Measurements from ENCODE around the gene MAP1B.

The MAP1B gene

DNA sequence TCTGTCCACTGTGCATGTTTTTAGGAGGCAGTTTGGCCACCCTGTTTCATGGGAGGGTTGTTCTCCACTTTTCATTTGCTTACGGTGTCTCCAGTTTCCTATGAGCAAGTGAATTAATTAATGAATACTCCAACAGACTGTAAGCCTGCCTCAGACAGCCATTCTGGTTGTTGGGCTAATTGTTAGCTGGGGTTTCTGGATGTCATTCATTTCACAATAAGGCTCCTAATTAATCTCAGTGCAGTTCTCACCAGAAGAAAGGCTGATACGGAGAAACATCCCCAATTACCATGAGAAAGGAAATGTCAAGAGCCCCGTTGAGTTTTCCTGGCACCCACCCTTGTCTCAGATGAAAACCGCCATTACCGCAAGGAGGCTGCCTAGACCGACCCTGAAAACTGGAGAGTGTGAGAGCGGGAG is 75.8 kb downstream of the MAP1B start:
- H3K9me3 ChIP-seq = no peaks in the 10 kb centered on the region
- H3K27me3 ChIP-seq (ENCODE audit: low read depth) = no peaks in the 10 kb centered on the region
- in situ Hi-C loops (cut with MboI; ENCODE audit: low sequenced_read_pairs) = no loop called here
- H3K36me3 ChIP-seq (replicated peaks) = peaks cover 46% of the 10 kb centered on the region
- peak; percentile 55 to 64 for DNase-seq (ENCODE audit: low spot score in 2 of 2)
- peaks cover 36% of the 10 kb centered on the region for H3K4me1 ChIP-seq
- H3K4me3 ChIP-seq = no peak overlapping the region

DNA sequence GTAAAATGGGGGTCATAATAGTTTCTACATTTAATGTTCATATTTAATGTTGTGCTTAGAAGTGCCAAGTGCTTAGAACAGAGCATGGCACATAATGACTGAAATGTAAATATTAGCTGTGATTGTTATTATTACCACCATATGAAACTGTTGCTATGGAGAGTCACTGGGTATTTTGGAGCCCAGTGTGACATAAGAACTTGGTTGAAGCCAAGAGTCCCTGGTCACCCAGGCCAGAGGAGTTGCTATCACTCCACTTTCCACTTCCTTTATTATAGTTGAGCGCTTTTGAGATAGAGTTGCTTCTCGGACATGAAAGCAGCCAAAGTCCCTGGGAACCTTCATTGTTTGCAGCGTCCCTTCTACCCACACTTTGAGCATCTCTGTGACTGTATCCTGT is 77.1 kb downstream of the MAP1B start:
- in situ Hi-C loops (cut with MboI; ENCODE audit: low sequenced_read_pairs) = no loop called here
- DNase-seq (ENCODE audit: low spot score in 2 of 2) = no peak
- H3K36me3 ChIP-seq (replicated peaks) = peaks cover 59% of the 10 kb centered on the region

DNA sequence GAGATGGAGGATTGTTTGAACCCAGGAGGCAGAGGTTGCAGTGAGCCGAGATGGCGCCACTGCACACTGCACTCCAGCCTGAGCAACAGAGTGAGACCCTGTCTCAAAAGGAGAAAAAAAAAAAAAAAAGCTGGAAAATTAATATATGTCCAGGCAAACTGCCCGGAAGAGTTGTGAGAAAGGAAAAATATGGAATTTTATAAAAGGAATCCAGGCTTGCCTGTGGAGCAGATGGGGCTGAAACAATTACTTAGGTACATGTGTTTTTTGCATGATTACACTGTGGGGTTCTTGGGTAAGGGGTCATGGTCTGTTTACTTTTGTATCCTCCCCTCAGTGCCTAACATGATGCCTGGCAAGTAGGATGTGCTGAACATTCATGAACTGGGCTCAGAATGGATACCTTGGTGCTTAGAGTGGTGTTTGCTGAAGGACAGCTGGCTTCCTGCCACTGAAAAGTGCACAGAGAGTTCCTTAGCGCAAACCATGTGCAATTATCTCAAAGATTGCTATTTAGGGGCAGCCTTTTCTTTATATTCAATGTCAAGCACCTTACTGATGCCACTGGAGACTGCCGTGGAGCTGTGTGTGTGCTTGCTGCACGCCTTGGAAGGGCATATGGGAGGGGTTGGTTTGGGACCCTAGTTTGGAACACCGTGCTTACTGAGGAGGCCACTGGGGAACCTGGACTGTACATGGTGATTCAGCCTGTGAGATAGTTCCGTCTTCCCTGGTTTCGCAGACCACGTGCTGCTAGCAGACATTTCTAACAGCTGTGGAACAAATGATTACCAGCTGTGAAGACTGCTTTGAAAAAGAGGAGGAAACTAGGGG is 78.4 kb downstream of the MAP1B start:
- in situ Hi-C loops (cut with MboI; ENCODE audit: low sequenced_read_pairs) = no loop called here
- H3K9me3 ChIP-seq = no peaks in the 10 kb centered on the region

More for the DNA sequence above, 77.1 kb downstream of the MAP1B start:
- Histone ChIP-seq H3K4me3 (no peak overlapping the region), H3K4me1 (peaks cover 25% of the 10 kb centered on the region), H3K27me3 (ENCODE audit: low read depth) (no peaks in the 10 kb centered on the region), H3K9me3 (no peaks in the 10 kb centered on the region)

DNA sequence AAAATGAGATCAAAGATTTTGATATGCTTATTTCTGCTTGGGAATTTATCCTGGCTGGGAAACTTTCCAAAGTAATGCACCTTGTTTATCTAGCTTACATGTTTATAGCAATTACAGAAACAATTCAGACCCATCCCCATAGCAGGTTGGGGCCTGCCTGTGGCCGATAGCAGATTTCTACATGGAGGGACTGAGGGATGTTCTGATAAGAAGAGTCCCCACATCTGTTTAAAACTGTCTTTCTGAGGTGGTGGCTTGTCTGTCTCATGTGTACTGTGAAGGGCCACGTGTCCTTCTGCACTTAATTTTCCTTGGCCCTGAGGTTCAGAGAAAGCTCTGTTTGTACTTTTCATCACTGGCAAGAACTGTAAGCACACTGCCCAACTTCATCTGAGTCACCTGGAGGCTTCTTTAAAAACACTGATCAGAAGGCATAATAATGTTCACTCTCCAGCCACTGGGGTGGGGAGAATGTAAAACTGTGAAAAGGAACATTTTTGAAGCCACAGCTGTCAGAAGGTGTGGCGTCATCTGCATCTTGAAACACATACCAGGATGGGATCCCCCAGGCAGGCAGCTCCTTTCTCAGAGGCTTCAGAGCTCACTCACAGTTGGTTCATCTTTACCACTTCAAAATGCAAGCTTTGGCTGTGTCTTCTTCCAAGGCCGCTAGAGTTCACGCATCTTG is 80.3 kb downstream of the MAP1B start:
- in situ Hi-C loops (cut with MboI; ENCODE audit: low sequenced_read_pairs) = no loop called here
- Histone ChIP-seq H3K27me3 (ENCODE audit: low read depth) (no peaks in the 10 kb centered on the region), H3K4me1 (peaks cover 14% of the 10 kb centered on the region), H3K36me3 (replicated peaks) (peaks cover 83% of the 10 kb centered on the region), H3K4me3 (no peak overlapping the region), H3K9me3 (no peaks in the 10 kb centered on the region)
- DNase-seq (ENCODE audit: low spot score in 2 of 2) = no peak

More for the DNA sequence above, 78.4 kb downstream of the MAP1B start:
- Histone ChIP-seq H3K36me3 (replicated peaks) (peaks cover 70% of the 10 kb centered on the region), H3K4me1 (peaks cover 20% of the 10 kb centered on the region), H3K4me3 (no peak overlapping the region), H3K27me3 (ENCODE audit: low read depth) (no peaks in the 10 kb centered on the region)
- DNase-seq (ENCODE audit: low spot score in 2 of 2) = no peak

DNA sequence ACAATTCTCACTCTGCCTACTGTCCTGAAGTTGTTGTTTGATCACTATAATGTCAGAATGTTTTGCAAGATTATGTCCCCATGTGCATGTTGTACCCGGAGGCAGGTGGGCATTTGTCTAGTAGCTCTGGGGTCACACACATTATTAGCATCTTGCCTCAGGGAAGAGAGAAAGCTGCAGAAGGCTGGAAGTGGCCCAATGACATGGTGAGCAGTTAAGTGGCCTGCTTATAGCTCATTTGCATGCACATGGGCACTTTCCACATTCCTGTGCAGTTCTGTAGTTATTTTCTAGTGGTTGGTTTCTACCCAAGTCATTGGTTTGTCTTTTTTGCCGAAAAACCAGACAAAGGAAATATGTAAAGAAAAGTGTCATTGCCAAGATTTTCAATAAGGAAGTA is 80.9 kb downstream of the MAP1B start:
- Histone ChIP-seq H3K36me3 (replicated peaks) (peaks cover 83% of the 10 kb centered on the region), H3K27me3 (ENCODE audit: low read depth) (no peaks in the 10 kb centered on the region), H3K4me3 (no peak overlapping the region), H3K4me1 (peaks cover 8% of the 10 kb centered on the region), H3K9me3 (no peaks in the 10 kb centered on the region)
- DNase-seq (ENCODE audit: low spot score in 2 of 2) = no peak
- in situ Hi-C loops (cut with MboI; ENCODE audit: low sequenced_read_pairs) = no loop called here

DNA sequence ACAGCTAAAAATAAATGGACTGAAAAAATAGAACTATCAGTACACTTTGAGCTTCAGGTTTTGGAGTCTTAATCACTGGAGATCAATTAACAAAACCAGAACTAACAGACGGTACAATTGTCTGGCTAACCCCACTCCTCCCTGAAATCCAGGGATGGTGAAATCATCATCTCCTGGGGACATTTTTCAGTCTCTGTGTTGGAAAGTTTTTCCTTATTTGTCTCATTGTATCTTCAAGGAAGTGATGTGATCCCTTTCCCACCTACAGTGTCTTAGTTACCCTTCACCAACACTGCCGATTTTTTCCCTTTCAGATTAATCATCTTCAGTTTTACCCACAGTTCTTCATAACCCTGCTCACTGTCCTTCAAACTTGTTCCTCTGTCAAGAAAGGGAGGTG is 81.9 kb downstream of the MAP1B start:
- DNase-seq (ENCODE audit: low spot score in 2 of 2) = no peak
- Histone ChIP-seq H3K4me1 (no peaks in the 10 kb centered on the region), H3K27me3 (ENCODE audit: low read depth) (no peaks in the 10 kb centered on the region), H3K9me3 (no peaks in the 10 kb centered on the region), H3K36me3 (replicated peaks) (peaks cover 81% of the 10 kb centered on the region), H3K4me3 (no peak overlapping the region)
- in situ Hi-C loops (cut with MboI; ENCODE audit: low sequenced_read_pairs) = no loop called here

DNA sequence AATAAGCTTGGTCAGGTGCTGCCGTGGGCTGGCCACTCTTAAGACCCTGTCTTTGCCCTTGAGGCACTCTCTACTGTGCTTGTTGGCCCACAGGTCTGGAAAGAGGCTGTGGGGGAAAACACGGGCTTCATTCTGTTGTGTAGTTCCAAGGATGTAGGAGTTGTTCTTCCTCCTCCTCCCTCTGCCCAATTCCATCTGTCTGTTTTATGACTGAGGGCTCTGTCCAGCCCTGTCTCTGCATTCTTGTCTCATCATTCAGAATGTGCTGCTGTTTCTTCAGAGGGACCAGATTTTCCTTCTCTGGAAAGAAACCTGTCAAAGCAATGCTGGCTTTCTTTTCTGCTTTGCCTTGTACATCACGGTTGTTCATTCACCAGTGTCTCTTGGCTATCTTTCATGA is 84.1 kb downstream of the MAP1B start:
- DNase-seq (ENCODE audit: low spot score in 2 of 2) = no peak
- Histone ChIP-seq H3K27me3 (ENCODE audit: low read depth) (no peaks in the 10 kb centered on the region), H3K4me3 (no peak overlapping the region), H3K9me3 (no peaks in the 10 kb centered on the region), H3K36me3 (replicated peaks) (peaks cover 82% of the 10 kb centered on the region), H3K4me1 (no peaks in the 10 kb centered on the region)
- in situ Hi-C loops (cut with MboI; ENCODE audit: low sequenced_read_pairs) = no loop called here

DNA sequence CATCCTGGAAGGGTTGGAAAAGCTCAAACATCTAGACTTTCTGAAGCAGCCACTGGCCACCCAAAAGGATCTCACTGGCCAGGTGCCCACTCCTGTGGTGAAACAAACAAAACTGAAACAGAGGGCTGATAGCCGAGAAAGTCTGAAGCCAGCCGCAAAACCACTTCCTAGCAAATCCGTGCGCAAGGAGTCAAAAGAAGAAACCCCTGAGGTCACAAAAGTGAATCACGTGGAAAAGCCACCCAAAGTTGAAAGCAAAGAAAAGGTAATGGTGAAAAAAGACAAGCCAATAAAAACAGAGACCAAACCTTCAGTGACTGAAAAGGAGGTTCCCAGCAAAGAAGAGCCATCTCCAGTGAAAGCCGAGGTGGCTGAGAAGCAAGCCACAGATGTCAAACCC is 87.6 kb downstream of the MAP1B start:
- Histone ChIP-seq H3K4me3 (no peak overlapping the region), H3K36me3 (replicated peaks) (peaks cover 83% of the 10 kb centered on the region), H3K27me3 (ENCODE audit: low read depth) (no peaks in the 10 kb centered on the region), H3K4me1 (no peaks in the 10 kb centered on the region), H3K9me3 (no peaks in the 10 kb centered on the region)
- DNase-seq (ENCODE audit: low spot score in 2 of 2) = no peak
- in situ Hi-C loops (cut with MboI; ENCODE audit: low sequenced_read_pairs) = no loop called here

DNA sequence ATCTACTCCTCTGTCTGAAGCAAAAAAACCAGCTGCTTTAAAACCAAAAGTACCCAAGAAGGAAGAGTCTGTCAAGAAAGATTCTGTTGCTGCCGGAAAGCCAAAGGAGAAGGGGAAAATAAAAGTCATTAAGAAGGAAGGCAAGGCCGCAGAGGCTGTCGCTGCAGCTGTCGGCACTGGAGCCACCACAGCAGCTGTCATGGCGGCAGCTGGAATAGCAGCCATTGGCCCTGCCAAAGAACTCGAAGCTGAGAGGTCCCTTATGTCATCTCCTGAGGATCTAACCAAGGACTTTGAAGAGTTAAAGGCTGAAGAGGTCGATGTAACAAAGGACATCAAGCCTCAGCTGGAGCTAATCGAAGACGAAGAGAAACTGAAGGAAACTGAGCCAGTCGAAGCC is 88.3 kb downstream of the MAP1B start:
- Histone ChIP-seq H3K36me3 (replicated peaks) (peaks cover 81% of the 10 kb centered on the region), H3K9me3 (no peaks in the 10 kb centered on the region), H3K4me3 (no peak overlapping the region), H3K4me1 (no peaks in the 10 kb centered on the region; the same call in 1 of the 2 replicates), H3K27me3 (ENCODE audit: low read depth) (no peaks in the 10 kb centered on the region)
- DNase-seq (ENCODE audit: low spot score in 2 of 2) = no peak
- in situ Hi-C loops (cut with MboI; ENCODE audit: low sequenced_read_pairs) = no loop called here

DNA sequence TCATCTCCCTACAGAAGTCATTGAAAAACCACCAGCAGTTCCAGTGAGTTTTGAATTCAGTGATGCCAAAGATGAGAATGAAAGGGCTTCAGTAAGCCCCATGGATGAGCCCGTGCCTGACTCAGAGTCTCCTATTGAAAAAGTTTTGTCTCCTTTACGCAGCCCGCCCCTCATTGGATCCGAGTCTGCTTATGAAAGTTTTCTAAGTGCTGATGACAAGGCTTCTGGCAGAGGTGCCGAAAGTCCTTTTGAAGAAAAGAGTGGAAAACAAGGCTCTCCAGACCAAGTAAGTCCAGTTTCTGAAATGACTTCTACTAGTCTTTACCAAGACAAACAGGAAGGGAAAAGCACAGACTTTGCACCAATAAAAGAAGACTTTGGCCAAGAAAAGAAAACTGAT is 90.1 kb downstream of the MAP1B start:
- H3K36me3 ChIP-seq (replicated peaks) = peaks cover 76% of the 10 kb centered on the region

DNA sequence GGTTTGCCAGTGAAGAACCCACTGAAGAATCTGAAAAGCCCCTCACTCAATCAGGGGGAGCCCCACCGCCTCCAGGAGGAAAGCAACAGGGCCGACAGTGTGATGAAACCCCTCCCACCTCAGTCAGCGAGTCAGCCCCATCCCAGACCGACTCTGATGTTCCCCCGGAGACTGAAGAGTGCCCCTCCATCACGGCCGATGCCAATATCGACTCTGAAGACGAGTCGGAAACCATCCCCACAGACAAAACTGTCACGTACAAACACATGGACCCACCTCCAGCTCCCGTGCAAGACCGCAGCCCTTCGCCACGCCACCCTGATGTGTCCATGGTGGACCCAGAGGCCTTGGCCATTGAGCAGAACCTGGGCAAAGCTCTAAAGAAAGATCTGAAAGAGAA is 92.4 kb downstream of the MAP1B start:
- peaks cover 79% of the 10 kb centered on the region for H3K36me3 ChIP-seq (replicated peaks)
- DNase-seq (ENCODE audit: low spot score in 2 of 2) = no peak
- in situ Hi-C loops (cut with MboI; ENCODE audit: low sequenced_read_pairs) = no loop called here
- H3K4me3 ChIP-seq = no peak overlapping the region
- peaks cover 25% of the 10 kb centered on the region for H3K4me1 ChIP-seq
- no peaks in the 10 kb centered on the region for H3K27me3 ChIP-seq (ENCODE audit: low read depth)
- H3K9me3 ChIP-seq = no peaks in the 10 kb centered on the region

More for the DNA sequence above, 90.1 kb downstream of the MAP1B start:
- no peak for DNase-seq (ENCODE audit: low spot score in 2 of 2)
- H3K4me3 ChIP-seq = no peak overlapping the region
- H3K9me3 ChIP-seq = no peaks in the 10 kb centered on the region
- no peaks in the 10 kb centered on the region for H3K27me3 ChIP-seq (ENCODE audit: low read depth)
- in situ Hi-C loops (cut with MboI; ENCODE audit: low sequenced_read_pairs) = no loop called here
- peaks cover 17% of the 10 kb centered on the region for H3K4me1 ChIP-seq

DNA sequence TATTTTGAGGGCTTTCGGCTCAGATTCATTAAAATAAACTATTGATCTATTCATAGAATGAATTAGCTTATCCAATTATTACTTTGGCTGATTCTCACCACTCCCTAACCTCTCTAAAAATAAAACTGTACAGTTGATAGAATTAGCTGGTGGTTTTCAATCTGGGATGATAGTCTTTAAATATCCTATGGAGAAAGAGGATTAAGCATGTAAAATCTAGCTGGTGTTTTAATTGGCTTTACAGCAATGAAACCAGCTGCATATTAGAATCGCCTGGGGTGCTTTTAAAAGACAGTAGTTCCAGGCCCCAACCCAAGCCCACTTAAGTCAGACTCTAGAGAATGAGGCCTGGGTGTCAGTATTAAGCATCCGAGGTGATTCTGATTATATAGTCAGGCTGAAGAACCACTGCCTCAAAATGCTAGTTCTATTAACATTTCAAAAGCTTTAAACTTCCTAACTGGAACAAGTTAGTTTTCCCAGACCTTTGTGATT is 95.1 kb downstream of the MAP1B start:
- H3K27me3 ChIP-seq (ENCODE audit: low read depth) = no peaks in the 10 kb centered on the region
- no peak overlapping the region for H3K4me3 ChIP-seq
- H3K4me1 ChIP-seq = peaks cover 25% of the 10 kb centered on the region
- H3K9me3 ChIP-seq = no peaks in the 10 kb centered on the region
- H3K36me3 ChIP-seq (replicated peaks) = peaks cover 80% of the 10 kb centered on the region
- DNase-seq (ENCODE audit: low spot score in 2 of 2) = peak; percentile 71 to 94
- in situ Hi-C loops (cut with MboI; ENCODE audit: low sequenced_read_pairs) = no loop called here

DNA sequence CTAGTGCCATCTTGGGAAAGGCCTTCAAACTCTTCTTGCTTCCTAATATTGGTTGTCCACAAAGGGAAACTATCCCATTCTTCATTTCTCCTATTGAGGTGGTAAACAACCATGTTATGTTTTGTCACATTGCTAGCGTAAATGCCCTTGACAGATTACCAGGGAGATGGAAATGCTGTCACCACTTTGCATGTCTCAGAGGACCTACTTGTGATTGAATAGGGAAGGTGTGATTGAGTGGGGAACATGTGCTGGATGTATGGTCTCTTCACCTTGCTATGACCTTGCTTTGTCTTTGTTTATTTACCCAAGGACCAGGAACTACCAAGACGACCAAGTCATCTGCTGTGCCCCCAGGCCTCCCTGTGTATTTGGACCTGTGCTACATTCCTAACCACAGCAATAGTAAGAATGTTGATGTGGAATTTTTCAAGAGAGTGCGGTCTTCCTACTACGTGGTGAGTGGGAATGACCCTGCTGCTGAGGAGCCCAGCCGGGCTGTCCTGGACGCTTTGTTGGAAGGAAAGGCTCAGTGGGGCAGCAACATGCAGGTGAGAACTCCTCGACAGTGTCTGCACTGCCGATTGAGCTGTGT is 96.1 kb downstream of the MAP1B start:
- DNase-seq (ENCODE audit: low spot score in 2 of 2) = no peak
- no peaks in the 10 kb centered on the region for H3K27me3 ChIP-seq (ENCODE audit: low read depth)
- peaks cover 73% of the 10 kb centered on the region for H3K36me3 ChIP-seq (replicated peaks)
- no peak overlapping the region for H3K4me3 ChIP-seq
- H3K9me3 ChIP-seq = no peaks in the 10 kb centered on the region
- H3K4me1 ChIP-seq = peaks cover 29% of the 10 kb centered on the region
- in situ Hi-C loops (cut with MboI; ENCODE audit: low sequenced_read_pairs) = no loop called here

DNA sequence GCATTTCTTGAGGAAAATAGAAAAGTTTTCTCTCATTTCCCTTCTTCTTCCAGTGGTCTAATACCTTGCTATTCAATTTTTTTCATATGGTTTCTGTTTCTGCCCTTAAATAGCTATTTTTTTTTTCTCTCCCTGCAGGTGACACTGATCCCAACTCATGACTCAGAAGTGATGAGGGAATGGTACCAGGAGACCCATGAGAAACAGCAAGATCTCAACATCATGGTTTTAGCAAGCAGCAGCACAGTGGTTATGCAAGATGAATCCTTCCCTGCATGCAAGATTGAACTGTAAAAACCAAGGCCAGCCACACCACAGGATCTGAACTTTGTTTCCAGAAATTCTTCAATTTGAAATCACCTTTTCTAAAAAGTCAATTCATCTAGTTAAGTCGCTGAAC is 97.7 kb downstream of the MAP1B start:
- no peak for DNase-seq (ENCODE audit: low spot score in 2 of 2)
- H3K36me3 ChIP-seq (replicated peaks) = peaks cover 61% of the 10 kb centered on the region
- no peak overlapping the region for H3K4me3 ChIP-seq
- in situ Hi-C loops (cut with MboI; ENCODE audit: low sequenced_read_pairs) = no loop called here
- H3K9me3 ChIP-seq = no peaks in the 10 kb centered on the region
- peaks cover 33% of the 10 kb centered on the region for H3K4me1 ChIP-seq
- H3K27me3 ChIP-seq (ENCODE audit: low read depth) = no peaks in the 10 kb centered on the region

Measured in HAP-1 (cell line).